ENCODE measurements around the gene SYCE1.

DNA sequence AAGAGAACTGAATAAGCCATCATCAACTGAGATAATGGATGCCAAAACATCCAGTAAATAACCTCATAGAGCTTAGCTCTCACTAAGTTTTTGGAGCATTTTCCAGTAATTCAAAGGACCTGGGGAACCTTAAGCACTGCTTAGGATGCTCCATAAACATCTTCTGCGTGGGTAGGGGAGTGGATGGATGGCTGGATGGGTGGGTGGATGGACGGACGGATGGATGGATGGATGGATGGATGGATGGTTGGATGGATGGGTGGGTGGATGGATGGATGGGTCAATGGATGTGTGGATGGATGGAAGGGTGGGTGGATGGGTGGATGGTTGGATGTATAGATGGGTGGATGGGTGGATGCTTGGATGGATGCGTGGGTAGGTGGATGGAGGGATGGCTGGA lies 29.2 kb downstream of the SYCE1 start:
- TF ChIP-seq CTCF (IDR thresholded peaks at IDR 0.05; ENCODE audit: poor library complexity, severe bottlenecking) = no peak
- no peak for TF ChIP-seq SMC3 (conservative IDR thresholded peaks at IDR 0.05; ENCODE audit: poor library complexity)
- no peak for TF ChIP-seq TAF1 (IDR thresholded peaks at IDR 0.05; ENCODE audit: low read depth)
- no peak for TF ChIP-seq EP300 (conservative IDR thresholded peaks at IDR 0.05; ENCODE audit: poor library complexity, severe bottlenecking)
- TF ChIP-seq POLR2AphosphoS5 (IDR thresholded peaks at IDR 0.05) = no peak
- TF ChIP-seq EZH2 (IDR thresholded peaks at IDR 0.05; ENCODE audit: borderline replicate concordance, insufficient read depth, low read length, poor library complexity, severe bottlenecking) = no peak

Data from neural cell (in vitro differentiated cells).